ENCODE results near the gene NNAT. TPM values are rescaled to one million over a fixed set of nuclear protein-coding genes. Genes with fewer than 3 reads are reported as not detected.
"Not testable (repeated sequence)": the region's sequence is repeated elsewhere in the genome, so short reads cannot be mapped to it uniquely, and the experiment has no call there.

The NNAT gene
- not detected in 2 replicates for total RNA-seq (2014; rRNA removed; shearing (Covaris generic))
- polyA plus RNA-seq (2016; fragmentation: Nextera tagmentation; extraction: Ambion mirVana) = 0.32 and 0.90 TPM in 2 replicates

DNA sequence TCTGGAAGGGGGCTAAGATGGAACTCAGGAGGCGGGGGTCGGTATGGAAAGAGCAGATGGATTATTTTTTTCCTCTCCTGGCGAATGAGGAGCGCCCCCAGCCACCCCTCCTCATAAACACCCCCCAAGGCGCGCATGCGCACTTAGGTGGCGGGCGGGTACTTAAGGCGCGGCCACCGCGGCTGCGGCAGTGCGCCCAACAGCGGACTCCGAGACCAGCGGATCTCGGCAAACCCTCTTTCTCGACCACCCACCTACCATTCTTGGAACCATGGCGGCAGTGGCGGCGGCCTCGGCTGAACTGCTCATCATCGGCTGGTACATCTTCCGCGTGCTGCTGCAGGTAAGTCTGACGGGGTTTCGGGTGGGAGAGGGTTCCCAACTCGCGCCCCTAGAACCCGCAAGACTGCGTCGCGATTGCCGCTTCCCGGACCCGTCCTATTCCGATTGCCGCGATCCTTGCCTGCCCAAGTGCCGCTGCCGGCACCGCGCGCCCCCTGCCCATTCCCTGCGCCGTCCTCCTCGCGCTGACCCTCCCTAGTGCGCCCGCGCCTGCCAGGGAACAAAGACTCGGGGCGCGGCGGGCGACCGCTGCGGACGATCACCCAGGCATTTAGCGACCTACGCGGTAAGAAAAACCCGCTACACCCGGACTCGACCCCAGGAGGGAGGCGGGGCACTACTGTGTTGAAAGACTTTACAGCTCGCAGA lies at the start of gene NNAT:
Gene NNAT (plus strand): TSS at position 190 of the 711 bp plus-strand sequence. CDS start 82 bp downstream, at position 272.
- TF ChIP-seq EZH2 (IDR thresholded peaks at IDR 0.05; ENCODE audit: insufficient read depth, poor library complexity, severe bottlenecking) (no peak), EZH2phosphoT487 (IDR thresholded peaks at IDR 0.05; ENCODE audit: insufficient read depth, low read depth) (no peak)
- H3K79me2 ChIP-seq (ENCODE audit: insufficient read depth) = peaks cover 98% of the 10 kb centered on the region
- H4K20me1 ChIP-seq (ENCODE audit: insufficient read depth) = peaks cover 21% of the 10 kb centered on the region; the same call in 1 of the 2 replicates

GRCh38 chr20:37471741-37472235 lies 49.3 kb upstream of the NNAT start:
- peaks cover 27% of the 10 kb centered on the region for H3K27me3 ChIP-seq (replicated peaks; ENCODE audit: insufficient read depth)
- no peak for DNase-seq
- TF ChIP-seq EZH2 (IDR thresholded peaks at IDR 0.05; ENCODE audit: insufficient read depth, poor library complexity, severe bottlenecking) (no peak), EZH2phosphoT487 (IDR thresholded peaks at IDR 0.05; ENCODE audit: insufficient read depth, low read depth) (no peak)
- no peaks in the 10 kb centered on the region for H3K9me2 ChIP-seq (ENCODE audit: insufficient read depth)
- H3K36me3 ChIP-seq (ENCODE audit: low read depth) = no peaks in the 10 kb centered on the region
- no peak overlapping the region for H3K27ac ChIP-seq
- no peaks in the 10 kb centered on the region for H3K4me1 ChIP-seq (ENCODE audit: insufficient read depth)
- H3K79me2 ChIP-seq (ENCODE audit: insufficient read depth) = no peaks in the 10 kb centered on the region
- H3F3A ChIP-seq (ENCODE audit: insufficient read depth) = no peaks in the 10 kb centered on the region
- no peaks in the 10 kb centered on the region for H4K20me1 ChIP-seq (ENCODE audit: insufficient read depth)
- no peak overlapping the region for H2AFZ ChIP-seq
- H3K4me2 ChIP-seq (ENCODE audit: unreplicated experiment) = no peak overlapping the region
- no peak overlapping the region for H3K4me3 ChIP-seq
- no peak overlapping the region for H3K9ac ChIP-seq
- in situ Hi-C loops (cut with MboI) = no loop called here
- no peaks in the 10 kb centered on the region for H3K9me3 ChIP-seq (ENCODE audit: low read depth)
- WGBS, 2 experiments (ENCODE audit: low coverage in 1 of 2, low lambda C conversion rate in 2 of 2, missing lambda C conversion rate in 2 of 2) = 71 to 75% methylated on average over 7 of the region's 7 CpGs

More for the DNA sequence above, at the start of gene NNAT:
- no peak within 1 kb of the TSS for H2AFZ ChIP-seq
- H3K9me2 ChIP-seq (ENCODE audit: insufficient read depth) = no peaks in the 10 kb centered on the region
- H3K27ac ChIP-seq = no peak within 1 kb of the TSS
- peaks cover 4% of the 10 kb centered on the region; the same call in 1 of the 2 replicates for H3F3A ChIP-seq (ENCODE audit: insufficient read depth)
- no peak for DNase-seq
- 86 to 88% methylated on average over 68 to 69 of the region's 69 CpGs for WGBS, 2 experiments (ENCODE audit: low coverage in 1 of 2, low lambda C conversion rate in 2 of 2, missing lambda C conversion rate in 2 of 2)
- peaks cover 14% of the 10 kb centered on the region; the same call in 1 of the 2 replicates for H3K36me3 ChIP-seq (ENCODE audit: low read depth)
- H3K4me2 ChIP-seq (ENCODE audit: unreplicated experiment) = no peak within 1 kb of the TSS
- H3K9me3 ChIP-seq (ENCODE audit: low read depth) = no peaks in the 10 kb centered on the region
- in situ Hi-C loops (cut with MboI) = no loop called here
- no peak within 1 kb of the TSS for H3K4me3 ChIP-seq
- no peak within 1 kb of the TSS for H3K9ac ChIP-seq
- H3K4me1 ChIP-seq (ENCODE audit: insufficient read depth) = peaks cover 18% of the 10 kb centered on the region
- H3K27me3 ChIP-seq (replicated peaks; ENCODE audit: insufficient read depth) = no peaks in the 10 kb centered on the region

- 48 to 52% methylated on average over 6 of the region's 6 CpGs for WGBS, 2 experiments (ENCODE audit: low coverage in 1 of 2, low lambda C conversion rate in 2 of 2, missing lambda C conversion rate in 2 of 2)
- H3K9ac ChIP-seq; H3K4me2 ChIP-seq (ENCODE audit: unreplicated experiment); H3K4me1 ChIP-seq (ENCODE audit: insufficient read depth); H4K20me1 ChIP-seq (ENCODE audit: insufficient read depth); H3K9me2 ChIP-seq (ENCODE audit: insufficient read depth); H3K27ac ChIP-seq; in situ Hi-C loops (cut with MboI); H3K4me3 ChIP-seq; DNase-seq; H3K36me3 ChIP-seq (ENCODE audit: low read depth); H2AFZ ChIP-seq; H3K9me3 ChIP-seq (ENCODE audit: low read depth); H3F3A ChIP-seq (ENCODE audit: insufficient read depth); H3K79me2 ChIP-seq (ENCODE audit: insufficient read depth): not testable (repeated sequence)
- H3K27me3 ChIP-seq (replicated peaks; ENCODE audit: insufficient read depth) = peaks cover 23% of the 10 kb centered on the region
Measured at GRCh38 chr20:37472435-37472834, 48.6 kb upstream of the NNAT start.

GRCh38 chr20:37473249-37474000 lies 47.6 kb upstream of the NNAT start:
- Histone ChIP-seq H3K4me1 (ENCODE audit: insufficient read depth) (no peaks in the 10 kb centered on the region), H3K4me3 (no peak overlapping the region), H3K36me3 (ENCODE audit: low read depth) (no peaks in the 10 kb centered on the region), H3K9me3 (ENCODE audit: low read depth) (no peaks in the 10 kb centered on the region), H3K79me2 (ENCODE audit: insufficient read depth) (no peaks in the 10 kb centered on the region), H3K9me2 (ENCODE audit: insufficient read depth) (no peaks in the 10 kb centered on the region), H2AFZ (no peak overlapping the region), H3F3A (ENCODE audit: insufficient read depth) (no peaks in the 10 kb centered on the region), H3K27ac (no peak overlapping the region), H3K4me2 (ENCODE audit: unreplicated experiment) (no peak overlapping the region), H3K9ac (no peak overlapping the region), H4K20me1 (ENCODE audit: insufficient read depth) (no peaks in the 10 kb centered on the region), H3K27me3 (replicated peaks; ENCODE audit: insufficient read depth) (peaks cover 22% of the 10 kb centered on the region)
- DNase-seq = no peak
- TF ChIP-seq EZH2phosphoT487 (IDR thresholded peaks at IDR 0.05; ENCODE audit: insufficient read depth, low read depth) = no peak
- no peak for TF ChIP-seq EZH2 (IDR thresholded peaks at IDR 0.05; ENCODE audit: insufficient read depth, poor library complexity, severe bottlenecking)
- 49 to 54% methylated on average over 11 of the region's 11 CpGs for WGBS, 2 experiments (ENCODE audit: low coverage in 1 of 2, low lambda C conversion rate in 2 of 2, missing lambda C conversion rate in 2 of 2)
- in situ Hi-C loops (cut with MboI) = no loop called here

Measured in GM23248 (cell line).